GM18867 (cell line): ENCODE data around the gene ENOPH1.

Source experiments
- ATAC-seq: cut with Tn5 transposase; IDR thresholded peaks from one replicate; pipeline ENCODE4 v1.9.1; 2021; ENCODE audit warnings: mild to moderate bottlenecking, moderate library complexity; ENCODE audit not compliant: unreplicated experiment

The ENOPH1 gene

GRCh38 chr4:82425478-82425877 lies 4.9 kb upstream of the ENOPH1 start:
- ATAC-seq, result no peak

- no peak for ATAC-seq
Observed at GRCh38 chr4:82428526-82428968, 1.8 kb upstream of the ENOPH1 start.

- peak; percentile 66 for ATAC-seq
Observed at GRCh38 chr4:82428969-82429727, 1.2 kb upstream of the ENOPH1 start.

- peak; percentile 27 for ATAC-seq
Observed at GRCh38 chr4:82429728-82430192, 630 bp upstream of the ENOPH1 start.

GRCh38 chr4:82430964-82431745 lies 765 bp downstream of the ENOPH1 start:
- no peak for ATAC-seq

- ATAC-seq, result no peak
Observed at GRCh38 chr4:82431831-82432230, 1.4 kb downstream of the ENOPH1 start.

GRCh38 chr4:82432596-82432995 lies 2.2 kb downstream of the ENOPH1 start:
- no peak for ATAC-seq

- no peak for ATAC-seq
Observed at GRCh38 chr4:82433791-82434190, 3.4 kb downstream of the ENOPH1 start.

- ATAC-seq, result no peak
Observed at GRCh38 chr4:82434949-82435348, 4.6 kb downstream of the ENOPH1 start.

- no peak for ATAC-seq
Observed at GRCh38 chr4:82436130-82436529, 5.7 kb downstream of the ENOPH1 start.

GRCh38 chr4:82436780-82437179 lies 6.4 kb downstream of the ENOPH1 start:
- no peak for ATAC-seq

- ATAC-seq, result no peak
Observed at GRCh38 chr4:82437285-82438005, 7.1 kb downstream of the ENOPH1 start.

- no peak for ATAC-seq
Observed at GRCh38 chr4:82439088-82439487, 8.7 kb downstream of the ENOPH1 start.

- ATAC-seq, result no peak
Observed at GRCh38 chr4:82447886-82448285, 17.5 kb downstream of the ENOPH1 start.

- ATAC-seq, result no peak
Observed at GRCh38 chr4:82450966-82451755, 20.8 kb downstream of the ENOPH1 start.

GRCh38 chr4:82452026-82452425 lies 21.6 kb downstream of the ENOPH1 start:
- no peak for ATAC-seq

- no peak for ATAC-seq
Observed at GRCh38 chr4:82457266-82457665, 26.9 kb downstream of the ENOPH1 start.

- no peak for ATAC-seq
Observed at GRCh38 chr4:82458729-82459128, 28.3 kb downstream of the ENOPH1 start.

- no peak for ATAC-seq
Observed at GRCh38 chr4:82461710-82462109, 31.3 kb downstream of the ENOPH1 start.

GRCh38 chr4:82462415-82462831 lies 32.0 kb downstream of the ENOPH1 start:
- ATAC-seq, result peak; percentile 88

- no peak for ATAC-seq
Observed at GRCh38 chr4:82463221-82463620, 32.8 kb downstream of the ENOPH1 start.
